Pancreas (tissue), 10 donors: ENCODE measurements around the gene FBXO4. TPM values are rescaled to one million over a fixed set of nuclear protein-coding genes. Genes with fewer than 3 reads are reported as not detected.

Source experiments
- ATAC-seq, 4 donors: fragments of 200-7000 bp; cut with Tn5 transposase; one replicate each; pipeline versions ENCODE4 v1.8.0 to v1.9.1; 2020; ENCODE audit warnings: mild to moderate bottlenecking in 4 of 4, moderate library complexity in 4 of 4
- DNase-seq, 6 donors: peaks; one replicate each; pipeline ENCODE4 v3.0.0-alpha.2; 2020
- FAIRE-seq: peaks from 2 replicates; lab custom pipeline; 2012; peaks lifted over from hg19 to GRCh38; lab: Jason Lieb, UNC
- H3K27ac ChIP-seq, 4 donors: fragments of 200-600 bp; sonication (generic); 1 replicate in 3 of 4; 2 replicates in 1 of 4; pipeline versions ENCODE4 v1.5.0 to v1.8.0; 2020
- H3K27me3 ChIP-seq, 4 donors: fragments of 200-600 bp; one replicate each; pipeline ENCODE4 v1.8.0; 2021
- H3K36me3 ChIP-seq, 3 donors: fragments of 200-600 bp; sonication (generic) in 1 of 3; one replicate each; pipeline versions ENCODE4 v1.5.0 to v1.8.0; 2020 to 2021
- H3K4me1 ChIP-seq, 3 donors: fragments of 200-600 bp; one replicate each; pipeline ENCODE4 v1.8.0; 2021
- H3K4me3 ChIP-seq, 4 donors: fragments of 200-600 bp; sonication (generic) in 2 of 4; one replicate each; pipeline versions ENCODE4 v1.5.0 to v1.8.0; 2020 to 2021
- H3K9me3 ChIP-seq, 4 donors: fragments of 200-600 bp; one replicate each; pipeline ENCODE4 v1.8.0; 2021
- CTCF ChIP-seq, 4 donors: fragments of 200-600 bp; sonication (generic) in 3 of 4; IDR thresholded peaks; one replicate each; pipeline versions ENCODE4 v1.5.0 to v1.8.0; 2021; ENCODE audit warnings: antibody characterized with exemption in 4 of 4
- WGBS, 2 donors: extraction: QIAGEN DNeasy Blood & Tissue Kit; methylation state at CpG; one replicate each; pipeline ENCODE4 v1.1.7; 2013; 5-methylcytosine and 5-hydroxymethylcytosine counted together
- intact Hi-C, 3 donors: fragments of 100-400 bp; cut with DNase I; formaldehyde crosslinking; loops; one replicate each; pipeline versions ENCODE4 v1.11.1 to v1.14.2; 2022
- polyA plus RNA-seq, 2 donors: library from polyadenylated mRNA; stranded (reverse); fragments of 200-250 nt; gene quantifications; one replicate each; pipeline ENCODE4 v1.2.3, GENCODE V29; 2013
- total RNA-seq, 6 donors: library from RNA; stranded (reverse); fragmentation: NEBNext Ultra II Directional in 4 of 6; extraction: Animal tissue kit (Norgen Biotek cat#: 25700) in 4 of 6; gene quantifications; one replicate each; pipeline versions ENCODE4 v1.2.1 to v1.2.4, GENCODE V29; 2021 to 2023
- donor health status: healthy with polysubstance abuse.
- donor health status: DM: no; HTN: no; CAD: no; lungs with moderate emphysema.
- donor health status: DM: no; HTN: no; CAD: no.
- donor health status: control.
- donor health status: control.
- donor health status: Bipolar disorder and iron deficiency.
- donor health status: DM: yes; HTN: yes; CAD: no.
- donor health status: DM: no; HTN: no; CAD: no.
- donor health status: DM: no; HTN: no; CAD: no.
- donor health status: DM: yes; HTN: yes; CAD: no.

The FBXO4 gene
- total and polyA plus RNA-seq, 8 donors, result 6.8 to 12.6 (median 9.7) TPM

DNA sequence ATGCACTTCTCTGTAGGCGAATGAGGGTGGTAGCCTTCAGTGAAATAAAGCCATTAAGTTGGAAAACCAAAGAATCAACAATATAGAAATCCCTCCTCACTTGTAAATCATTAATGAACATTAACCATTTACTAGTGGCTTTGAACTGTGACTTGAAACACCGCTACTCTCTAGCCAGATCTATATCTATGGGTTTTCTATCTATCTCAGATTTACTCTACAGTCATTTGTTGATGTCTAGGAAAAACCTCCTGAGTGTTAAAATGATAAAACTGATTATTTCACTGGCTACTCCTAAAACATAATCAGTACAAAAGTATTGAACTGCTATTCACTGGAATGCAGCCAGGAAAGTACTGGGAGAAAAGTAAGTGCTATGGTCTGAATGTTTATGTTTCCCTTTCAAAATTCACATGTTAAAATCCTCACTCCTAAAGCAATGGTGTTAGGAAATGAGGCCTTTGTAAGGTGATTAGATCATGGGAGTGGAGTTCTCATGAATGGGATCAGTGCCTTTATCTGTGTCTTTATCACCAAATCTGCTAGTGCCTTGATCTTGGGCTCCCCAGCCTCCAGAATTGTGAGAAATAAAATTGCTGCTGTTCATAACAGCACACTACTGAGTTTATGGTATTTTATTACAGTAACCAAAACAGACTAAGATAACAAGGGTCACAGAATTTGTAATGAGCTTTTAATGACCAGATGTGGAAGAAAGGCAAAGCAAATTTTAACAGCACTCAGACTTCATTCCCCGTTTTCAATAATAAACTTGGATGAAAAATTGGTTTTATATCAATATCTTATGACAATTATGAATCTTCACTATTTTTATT lies 46.2 kb upstream of the FBXO4 start:
- ATAC-seq, result no peak

GRCh38 chr5:41882765-41883164 lies 42.3 kb upstream of the FBXO4 start:
- FAIRE-seq, result no peak
- WGBS, 2 donors, result 60 to 72% methylated on average over 5 of the region's 5 CpGs
- no peak overlapping the region for H3K4me3 ChIP-seq
- no peak overlapping the region for H3K27ac ChIP-seq
- H3K27me3 ChIP-seq, result peaks cover 0 to 6% (median 0%) of the 10 kb centered on the region in 4 donors
- TF ChIP-seq CTCF (IDR thresholded peaks at IDR 0.05), result no peak
- ATAC-seq, result no peak
- H3K9me3 ChIP-seq, result no peaks in the 10 kb centered on the region
- intact Hi-C loops, result no loop called here
- DNase-seq, result no peak
- H3K4me1 ChIP-seq, result no peaks in the 10 kb centered on the region
- no peaks in the 10 kb centered on the region for H3K36me3 ChIP-seq

More for the DNA sequence above, 46.2 kb upstream of the FBXO4 start:
- H3K4me1 ChIP-seq, result no peaks in the 10 kb centered on the region
- no peak for FAIRE-seq
- no peaks in the 10 kb centered on the region for H3K27me3 ChIP-seq
- 45 to 55% methylated on average over 3 of the region's 3 CpGs for WGBS, 2 donors
- H3K4me3 ChIP-seq, result no peak overlapping the region
- no peak for TF ChIP-seq CTCF (IDR thresholded peaks at IDR 0.05)
- intact Hi-C loops, result no loop called here
- DNase-seq, result no peak
- no peaks in the 10 kb centered on the region for H3K9me3 ChIP-seq
- no peaks in the 10 kb centered on the region for H3K36me3 ChIP-seq
- no peak overlapping the region for H3K27ac ChIP-seq

DNA sequence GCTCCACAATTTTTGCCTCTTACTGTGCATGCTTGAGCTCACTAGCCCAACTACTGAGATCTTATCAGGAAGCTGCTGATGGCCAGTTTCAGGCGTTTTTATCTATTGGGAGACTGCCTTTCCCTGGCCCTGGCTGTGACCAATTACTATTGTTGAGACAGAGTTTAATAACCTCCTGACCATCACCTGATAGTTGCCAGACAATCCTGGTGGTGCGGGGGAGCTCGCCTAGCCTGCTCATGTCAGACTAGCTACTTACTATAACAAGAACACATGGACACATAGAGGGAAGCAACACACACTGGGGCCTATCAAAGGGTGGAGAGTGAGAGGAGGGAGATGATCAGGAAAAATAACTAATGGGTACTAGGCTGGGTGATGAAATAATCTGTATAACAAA lies 41.8 kb upstream of the FBXO4 start:
- ATAC-seq, result no peak
- no peaks in the 10 kb centered on the region for H3K4me1 ChIP-seq

DNA sequence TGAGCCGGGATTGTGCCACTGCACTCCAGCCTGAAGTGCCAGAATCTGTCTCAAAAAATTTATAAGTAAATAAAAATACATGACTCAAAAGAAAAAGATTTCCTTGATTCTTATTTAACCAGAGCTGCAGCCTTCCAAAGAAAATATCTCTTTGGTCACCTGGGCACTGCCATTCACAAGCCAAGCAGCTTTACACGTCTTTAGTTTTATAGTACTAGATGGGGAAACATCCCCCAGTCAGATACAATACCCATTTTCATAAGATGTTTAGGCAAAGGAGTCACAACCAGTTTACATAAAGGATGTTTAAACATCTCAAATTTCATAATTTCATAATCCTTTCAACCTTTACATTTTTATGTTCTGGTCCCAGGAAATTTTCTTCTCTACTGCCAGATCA lies 41.1 kb upstream of the FBXO4 start:
- Histone ChIP-seq H3K9me3 (no peaks in the 10 kb centered on the region), H3K27me3 (peaks cover 0 to 6% (median 0%) of the 10 kb centered on the region in 4 donors), H3K4me1 (no peaks in the 10 kb centered on the region), H3K27ac (no peak overlapping the region), H3K4me3 (no peak overlapping the region), H3K36me3 (no peaks in the 10 kb centered on the region)
- DNase-seq (no peak), FAIRE-seq (no peak), ATAC-seq (no peak)
- intact Hi-C loops, result no loop called here
- TF ChIP-seq CTCF (IDR thresholded peaks at IDR 0.05), result no peak
- 89 to 91% methylated on average over 2 of the region's 2 CpGs for WGBS, 2 donors

More for the DNA sequence above, 41.8 kb upstream of the FBXO4 start:
- H3K27me3 ChIP-seq, result peaks cover 0 to 6% (median 0%) of the 10 kb centered on the region in 4 donors
- no peaks in the 10 kb centered on the region for H3K9me3 ChIP-seq
- intact Hi-C loops, result no loop called here
- H3K27ac ChIP-seq, result no peak overlapping the region
- FAIRE-seq (no peak), DNase-seq (no peak)
- H3K4me3 ChIP-seq, result no peak overlapping the region
- no peaks in the 10 kb centered on the region for H3K36me3 ChIP-seq
- 67 to 70% methylated on average over 3 of the region's 3 CpGs for WGBS, 2 donors
- TF ChIP-seq CTCF (IDR thresholded peaks at IDR 0.05), result no peak

- ATAC-seq (no peak), DNase-seq (no peak), FAIRE-seq (no peak)
- Histone ChIP-seq H3K27me3 (peaks cover 0 to 6% (median 0%) of the 10 kb centered on the region in 4 donors), H3K9me3 (no peaks in the 10 kb centered on the region), H3K4me1 (no peaks in the 10 kb centered on the region), H3K36me3 (no peaks in the 10 kb centered on the region), H3K27ac (no peak overlapping the region), H3K4me3 (no peak overlapping the region)
- no peak for TF ChIP-seq CTCF (IDR thresholded peaks at IDR 0.05)
- intact Hi-C loops, result no loop called here
Measured at GRCh38 chr5:41885286-41885685, 39.8 kb upstream of the FBXO4 start.
